Mucosa of rectum (tissue), 2 donors: ENCODE data around the gene IHH.

Experiments used
- H3K27ac ChIP-seq, 2 donors: one replicate each; pipeline ENCODE4 v1.7.0; 2013; ENCODE audit warnings: inconsistent platforms in 2 of 2, low read depth in 2 of 2, low read length in 2 of 2
- H3K27me3 ChIP-seq, 2 donors: one replicate each; pipeline ENCODE4 v1.7.0; 2013; ENCODE audit warnings: low read length in 2 of 2; ENCODE audit not compliant: control insufficient read depth in 2 of 2, insufficient read depth in 2 of 2
- H3K36me3 ChIP-seq, 2 donors: one replicate each; pipeline ENCODE4 v1.7.0; 2013; ENCODE audit warnings: low read length in 2 of 2; ENCODE audit not compliant: control insufficient read depth in 2 of 2, insufficient read depth in 2 of 2
- H3K4me1 ChIP-seq, 2 donors: one replicate each; pipeline ENCODE4 v1.7.0; 2013; ENCODE audit warnings: low read length in 2 of 2, mild to moderate bottlenecking in 1 of 2; ENCODE audit not compliant: control insufficient read depth in 2 of 2, insufficient read depth in 2 of 2
- H3K4me3 ChIP-seq, 2 donors: one replicate each; pipeline ENCODE4 v1.7.0; 2013; ENCODE audit warnings: low read length in 2 of 2
- H3K9ac ChIP-seq, 2 donors: one replicate each; pipeline ENCODE4 v1.7.0; 2013; ENCODE audit warnings: low read length in 2 of 2, low read depth in 1 of 2, mild to moderate bottlenecking in 1 of 2
- H3K9me3 ChIP-seq, 2 donors: one replicate each; pipeline ENCODE4 v1.7.0; 2013; ENCODE audit warnings: low read length in 2 of 2; ENCODE audit not compliant: control insufficient read depth in 2 of 2
- donor health status: healthy.
- donor health status: Normal muscosa, but diverticular disease.

IHH gene

GRCh38 chr2:219060821-219061791 lies at the start of gene IHH:
IHH (minus strand) TSS chr2:219060921; CDS start chr2:219060467, 454 bp downstream.
- Histone ChIP-seq H3K4me3 (peak within 1 kb of the TSS; percentile 86 to 96), H3K9ac (peak within 1 kb of the TSS; percentile 85 to 98), H3K9me3 (no peaks in the 10 kb centered on the region), H3K27ac (peak within 1 kb of the TSS; percentile 81 to 90), H3K36me3 (peaks cover 10% of the 10 kb centered on the region in 2 donors), H3K27me3 (peaks cover 12 to 14% of the 10 kb centered on the region in 2 donors), H3K4me1 (peaks cover 17 to 20% of the 10 kb centered on the region in 2 donors)

GRCh38 chr2:219109471-219109870 lies 48.8 kb upstream of the IHH start:
- Histone ChIP-seq H3K4me1 (peaks cover 45 to 64% of the 10 kb centered on the region in 2 donors), H3K27ac (peak overlapping the region; percentile 56 to 84)

GRCh38 chr2:219107758-219108157 lies 47.0 kb upstream of the IHH start:
- Histone ChIP-seq H3K9ac (no peak overlapping the region), H3K4me1 (peaks cover 36 to 51% of the 10 kb centered on the region in 2 donors), H3K27ac (peak overlapping the region; percentile 34 to 84), H3K9me3 (no peaks in the 10 kb centered on the region), H3K36me3 (no peaks in the 10 kb centered on the region), H3K27me3 (no peaks in the 10 kb centered on the region), H3K4me3 (no peak overlapping the region)

More at GRCh38 chr2:219109471-219109870, 48.8 kb upstream of the IHH start:
- H3K27me3 ChIP-seq = no peaks in the 10 kb centered on the region
- H3K4me3 ChIP-seq = no peak overlapping the region
- peak overlapping the region in 1 of 2 donors; percentile 14 for H3K9ac ChIP-seq
- H3K9me3 ChIP-seq = no peaks in the 10 kb centered on the region
- H3K36me3 ChIP-seq = no peaks in the 10 kb centered on the region

- Histone ChIP-seq H3K9me3 (no peaks in the 10 kb centered on the region), H3K27ac (no peak overlapping the region), H3K36me3 (no peaks in the 10 kb centered on the region), H3K4me1 (peaks cover 28 to 40% of the 10 kb centered on the region in 2 donors), H3K9ac (no peak overlapping the region), H3K4me3 (no peak overlapping the region), H3K27me3 (no peaks in the 10 kb centered on the region)
These were observed 45.5 kb upstream of the IHH start for GRCh38 chr2:219106251-219106650.

- Histone ChIP-seq H3K27ac (no peak overlapping the region), H3K4me3 (no peak overlapping the region), H3K36me3 (peaks cover 0 to under 1% of the 10 kb centered on the region in 2 donors), H3K9me3 (no peaks in the 10 kb centered on the region), H3K4me1 (peaks cover 18 to 22% of the 10 kb centered on the region in 2 donors), H3K9ac (no peak overlapping the region), H3K27me3 (no peaks in the 10 kb centered on the region)
These were observed 43.6 kb upstream of the IHH start for GRCh38 chr2:219104107-219105035.

GRCh38 chr2:219099329-219099728 lies 38.6 kb upstream of the IHH start:
- no peak overlapping the region for H3K9ac ChIP-seq
- peaks cover 0 to 8% of the 10 kb centered on the region in 2 donors for H3K4me1 ChIP-seq
- H3K4me3 ChIP-seq = no peak overlapping the region
- peaks cover 8 to 9% of the 10 kb centered on the region in 2 donors for H3K36me3 ChIP-seq
- no peaks in the 10 kb centered on the region for H3K9me3 ChIP-seq
- no peaks in the 10 kb centered on the region for H3K27me3 ChIP-seq
- no peak overlapping the region for H3K27ac ChIP-seq

- Histone ChIP-seq H3K9me3 (no peaks in the 10 kb centered on the region), H3K9ac (no peak overlapping the region), H3K4me3 (no peak overlapping the region), H3K27me3 (no peaks in the 10 kb centered on the region), H3K36me3 (peaks cover 10 to 15% of the 10 kb centered on the region in 2 donors), H3K4me1 (peaks cover 0 to 8% of the 10 kb centered on the region in 2 donors), H3K27ac (no peak overlapping the region)
These were observed 34.8 kb upstream of the IHH start for GRCh38 chr2:219095406-219095935.

GRCh38 chr2:219094171-219094570 lies 33.5 kb upstream of the IHH start:
- Histone ChIP-seq H3K27ac (no peak overlapping the region), H3K27me3 (no peaks in the 10 kb centered on the region), H3K9me3 (no peaks in the 10 kb centered on the region), H3K9ac (no peak overlapping the region), H3K4me1 (peaks cover 0 to 8% of the 10 kb centered on the region in 2 donors), H3K4me3 (no peak overlapping the region), H3K36me3 (peaks cover 7 to 14% of the 10 kb centered on the region in 2 donors)

GRCh38 chr2:219090436-219091299 lies 29.9 kb upstream of the IHH start:
- no peaks in the 10 kb centered on the region for H3K9me3 ChIP-seq
- H3K4me3 ChIP-seq = no peak overlapping the region
- H3K4me1 ChIP-seq = peaks cover 0 to 8% of the 10 kb centered on the region in 2 donors
- H3K36me3 ChIP-seq = peaks cover 7 to 9% of the 10 kb centered on the region in 2 donors
- H3K9ac ChIP-seq = no peak overlapping the region
- no peak overlapping the region for H3K27ac ChIP-seq
- no peaks in the 10 kb centered on the region for H3K27me3 ChIP-seq
